ENCODE measurements around the gene SLC49A4.

DNA sequence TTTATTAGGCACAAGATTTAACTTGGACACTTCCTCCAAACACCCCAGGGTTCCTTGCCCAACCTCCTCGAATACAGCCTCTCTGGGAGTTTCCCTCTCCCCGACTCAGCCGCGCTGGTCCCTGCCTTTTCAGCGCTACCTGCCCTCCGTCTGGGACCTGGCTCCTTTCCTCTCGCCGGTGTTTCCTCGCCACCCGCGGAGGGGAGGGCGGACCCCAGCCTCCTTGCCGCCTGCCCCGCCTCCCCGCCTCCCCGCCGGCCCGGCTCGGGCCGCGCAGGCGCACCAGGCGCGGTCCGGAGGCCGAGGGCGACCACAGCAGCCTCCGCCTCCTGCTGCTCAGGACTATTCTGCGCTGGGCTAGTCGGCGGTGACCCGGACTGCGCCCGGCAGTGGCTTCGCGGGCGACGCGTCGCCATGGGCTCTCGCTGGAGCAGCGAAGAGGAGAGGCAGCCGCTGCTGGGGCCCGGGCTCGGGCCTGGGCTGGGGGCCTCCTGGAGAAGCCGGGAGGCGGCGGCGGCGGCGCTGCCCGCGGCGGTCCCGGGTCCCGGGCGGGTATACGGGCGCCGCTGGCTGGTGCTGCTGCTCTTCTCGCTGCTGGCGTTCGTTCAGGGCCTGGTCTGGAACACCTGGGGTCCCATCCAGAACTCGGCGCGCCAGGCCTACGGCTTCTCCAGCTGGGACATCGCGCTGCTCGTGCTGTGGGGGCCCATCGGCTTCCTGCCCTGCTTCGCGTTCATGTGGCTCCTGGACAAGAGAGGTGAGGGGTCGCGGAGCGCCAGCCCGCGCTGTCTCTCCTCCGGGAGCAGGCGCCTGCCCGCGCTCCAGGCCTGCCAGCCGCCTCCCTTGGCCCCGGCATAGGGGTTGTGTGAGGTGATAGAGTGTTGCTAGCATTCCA, at the start of gene SLC49A4:
- TF ChIP-seq, protein P1, sequence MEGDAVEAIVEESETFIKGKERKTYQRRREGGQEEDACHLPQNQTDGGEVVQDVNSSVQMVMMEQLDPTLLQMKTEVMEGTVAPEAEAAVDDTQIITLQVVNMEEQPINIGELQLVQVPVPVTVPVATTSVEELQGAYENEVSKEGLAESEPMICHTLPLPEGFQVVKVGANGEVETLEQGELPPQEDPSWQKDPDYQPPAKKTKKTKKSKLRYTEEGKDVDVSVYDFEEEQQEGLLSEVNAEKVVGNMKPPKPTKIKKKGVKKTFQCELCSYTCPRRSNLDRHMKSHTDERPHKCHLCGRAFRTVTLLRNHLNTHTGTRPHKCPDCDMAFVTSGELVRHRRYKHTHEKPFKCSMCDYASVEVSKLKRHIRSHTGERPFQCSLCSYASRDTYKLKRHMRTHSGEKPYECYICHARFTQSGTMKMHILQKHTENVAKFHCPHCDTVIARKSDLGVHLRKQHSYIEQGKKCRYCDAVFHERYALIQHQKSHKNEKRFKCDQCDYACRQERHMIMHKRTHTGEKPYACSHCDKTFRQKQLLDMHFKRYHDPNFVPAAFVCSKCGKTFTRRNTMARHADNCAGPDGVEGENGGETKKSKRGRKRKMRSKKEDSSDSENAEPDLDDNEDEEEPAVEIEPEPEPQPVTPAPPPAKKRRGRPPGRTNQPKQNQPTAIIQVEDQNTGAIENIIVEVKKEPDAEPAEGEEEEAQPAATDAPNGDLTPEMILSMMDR (IDR thresholded peaks at IDR 0.05): peak in 2 of 4 experiments; percentile 16 to 29
- peak; percentile 70 for TF ChIP-seq POLR2AphosphoS5 (IDR thresholded peaks at IDR 0.05)

All from gastroesophageal sphincter (tissue), 3 donors.